ENCODE data around the gene GABRB2.

The GABRB2 gene

GRCh38 chr5:161340012-161340411 is 206.5 kb downstream of the GABRB2 start:
- H3K4me3 ChIP-seq (ENCODE audit: low read depth, low read length), result no peak overlapping the region
- no peak for DNase-seq
- no peaks in the 10 kb centered on the region for H3K36me3 ChIP-seq
- no peaks in the 10 kb centered on the region for H3K9me3 ChIP-seq (ENCODE audit: severe bottlenecking)
- peaks cover 14% of the 10 kb centered on the region for H3K27me3 ChIP-seq (ENCODE audit: insufficient read depth, low read depth, severe bottlenecking)
- TF ChIP-seq CTCF (IDR thresholded peaks at IDR 0.05; ENCODE audit: low read depth, low read length), result no peak
- H3K27ac ChIP-seq, result no peak overlapping the region

DNA sequence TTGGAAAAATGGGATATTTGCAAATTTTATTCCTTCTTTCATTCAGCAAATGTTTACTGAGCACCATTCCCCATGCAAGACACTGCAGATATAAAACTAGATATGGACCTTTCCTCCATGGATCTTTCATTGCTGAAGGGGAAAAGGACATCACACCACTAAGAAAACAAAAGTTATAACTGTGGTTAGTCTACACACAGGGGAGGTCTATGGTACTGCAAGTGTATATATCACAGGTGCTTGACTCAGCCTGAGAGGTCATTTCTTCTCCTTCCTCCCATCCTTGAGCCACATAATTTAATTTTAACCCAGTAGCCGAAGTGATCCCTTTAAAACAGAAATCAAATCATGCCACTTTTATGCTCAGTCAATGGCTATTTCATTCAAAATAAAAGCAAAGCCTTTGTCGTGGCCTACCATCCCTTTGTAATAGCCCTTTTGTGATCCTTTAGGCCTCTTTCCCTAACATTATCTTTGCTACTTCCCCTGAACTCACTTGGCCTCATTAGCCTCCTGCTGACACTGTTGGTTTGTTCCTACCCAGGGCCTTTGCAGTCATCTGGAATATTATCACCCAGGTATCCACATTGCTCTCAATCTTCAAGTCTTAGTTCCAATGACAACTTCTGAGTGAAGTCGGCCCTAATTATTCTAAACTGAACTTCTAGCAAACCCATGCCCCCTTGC is 213.2 kb downstream of the GABRB2 start:
- peaks cover 48% of the 10 kb centered on the region for H3K27me3 ChIP-seq (ENCODE audit: insufficient read depth, low read depth, severe bottlenecking)
- no peak for TF ChIP-seq CTCF (IDR thresholded peaks at IDR 0.05; ENCODE audit: low read depth, low read length)
- no peak for DNase-seq
- H3K4me3 ChIP-seq (ENCODE audit: low read depth, low read length), result no peak overlapping the region
- no peaks in the 10 kb centered on the region for H3K36me3 ChIP-seq
- no peak overlapping the region for H3K27ac ChIP-seq
- no peaks in the 10 kb centered on the region for H3K9me3 ChIP-seq (ENCODE audit: severe bottlenecking)

DNA sequence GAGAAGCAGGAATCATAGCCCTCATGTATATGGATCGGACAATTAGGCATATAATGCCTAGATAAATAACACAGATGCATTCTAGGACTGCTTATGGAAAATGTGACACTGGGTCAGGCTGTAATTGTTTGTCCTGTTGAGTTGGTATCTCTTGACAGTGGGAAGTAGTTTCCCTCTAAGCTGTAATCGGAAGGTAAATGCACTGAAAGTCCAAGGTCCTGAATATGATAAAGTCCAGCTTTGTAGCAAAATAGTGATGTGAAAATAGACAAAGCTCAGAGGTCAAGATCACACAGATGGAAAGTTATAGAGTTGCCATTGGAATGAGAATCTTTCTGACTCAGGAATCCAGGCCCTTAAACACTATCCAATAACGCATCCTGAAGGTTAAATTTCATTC is 214.2 kb downstream of the GABRB2 start:
- TF ChIP-seq CTCF (IDR thresholded peaks at IDR 0.05; ENCODE audit: low read depth, low read length), result no peak
- no peak overlapping the region for H3K27ac ChIP-seq
- H3K4me3 ChIP-seq (ENCODE audit: low read depth, low read length), result no peak overlapping the region
- DNase-seq, result no peak
- no peaks in the 10 kb centered on the region for H3K9me3 ChIP-seq (ENCODE audit: severe bottlenecking)
- H3K36me3 ChIP-seq, result no peaks in the 10 kb centered on the region
- H3K27me3 ChIP-seq (ENCODE audit: insufficient read depth, low read depth, severe bottlenecking), result peaks cover 56% of the 10 kb centered on the region

DNA sequence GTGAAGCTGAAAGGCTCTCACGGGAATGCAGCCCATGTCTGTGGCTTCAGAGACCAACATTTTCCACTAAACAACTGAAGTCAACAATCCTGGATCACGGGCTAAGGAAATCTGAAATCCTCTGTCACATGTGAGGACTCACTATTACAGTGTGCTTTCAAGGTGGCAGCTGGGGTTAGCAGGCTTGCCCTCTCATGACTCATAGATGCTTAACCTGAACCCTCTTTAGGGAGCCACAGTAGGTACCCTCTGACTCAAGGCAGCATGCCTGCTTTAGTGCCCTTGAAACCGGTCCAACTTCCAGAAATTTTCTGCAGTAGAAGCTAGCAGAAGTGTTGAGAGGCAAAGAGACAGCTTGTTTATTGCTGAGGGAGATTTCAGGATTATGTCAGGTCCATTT is 232.5 kb downstream of the GABRB2 start:
- Histone ChIP-seq H3K36me3 (no peaks in the 10 kb centered on the region), H3K4me3 (ENCODE audit: low read depth, low read length) (no peak overlapping the region), H3K27me3 (ENCODE audit: insufficient read depth, low read depth, severe bottlenecking) (peaks cover 36% of the 10 kb centered on the region), H3K27ac (no peak overlapping the region), H3K9me3 (ENCODE audit: severe bottlenecking) (no peaks in the 10 kb centered on the region)
- no peak for TF ChIP-seq CTCF (IDR thresholded peaks at IDR 0.05; ENCODE audit: low read depth, low read length)
- no peak for DNase-seq

DNA sequence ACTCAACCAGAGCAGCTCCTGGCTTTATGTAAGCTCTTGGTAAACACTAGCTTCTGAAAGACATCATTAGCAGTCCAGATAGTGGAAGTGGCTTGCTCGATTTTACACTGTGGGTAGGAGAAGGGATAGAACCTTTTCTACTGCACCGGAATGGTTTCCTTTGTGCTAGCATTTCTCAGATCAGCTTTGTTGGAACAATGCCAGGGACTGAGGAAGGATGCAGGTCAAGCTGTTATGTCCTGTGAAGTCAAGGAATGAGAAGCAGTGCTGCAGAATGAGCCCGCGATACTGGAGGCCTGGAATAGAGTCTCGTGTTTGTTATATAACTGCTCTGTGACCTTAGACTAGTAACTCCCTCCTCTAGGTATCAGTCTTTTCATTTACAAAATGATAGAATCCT is 233.6 kb downstream of the GABRB2 start:
- no peak for DNase-seq
- H3K36me3 ChIP-seq, result no peaks in the 10 kb centered on the region
- peaks cover 38% of the 10 kb centered on the region for H3K27me3 ChIP-seq (ENCODE audit: insufficient read depth, low read depth, severe bottlenecking)
- H3K27ac ChIP-seq, result no peak overlapping the region
- no peak overlapping the region for H3K4me3 ChIP-seq (ENCODE audit: low read depth, low read length)
- no peak for TF ChIP-seq CTCF (IDR thresholded peaks at IDR 0.05; ENCODE audit: low read depth, low read length)
- H3K9me3 ChIP-seq (ENCODE audit: severe bottlenecking), result no peaks in the 10 kb centered on the region

- H3K27ac ChIP-seq, result no peak overlapping the region
These were observed 234.6 kb downstream of the GABRB2 start for GRCh38 chr5:161311965-161312364.

More at GRCh38 chr5:161311965-161312364, 234.6 kb downstream of the GABRB2 start:
- Histone ChIP-seq H3K9me3 (ENCODE audit: severe bottlenecking) (no peaks in the 10 kb centered on the region), H3K27me3 (ENCODE audit: insufficient read depth, low read depth, severe bottlenecking) (peaks cover 37% of the 10 kb centered on the region), H3K4me3 (ENCODE audit: low read depth, low read length) (no peak overlapping the region), H3K36me3 (no peaks in the 10 kb centered on the region)
- TF ChIP-seq CTCF (IDR thresholded peaks at IDR 0.05; ENCODE audit: low read depth, low read length), result no peak
- no peak for DNase-seq
